Breast epithelium (tissue), 4 donors: Measurements from ENCODE around the gene PARD3B. TPM values are rescaled to one million over a fixed set of nuclear protein-coding genes. Genes with fewer than 3 reads are reported as not detected.

Source experiments
- DNase-seq, 2 donors: peaks; one replicate each; pipeline ENCODE4 v3.0.0-alpha.2; 2019; ENCODE audit warnings: low spot score in 2 of 2
- H3K27ac ChIP-seq, 2 donors: fragments of 200-600 bp; sonication (generic) in 1 of 2; one replicate each; pipeline ENCODE4 v1.5.1; 2016 to 2019; ENCODE audit warnings: mild to moderate bottlenecking in 1 of 2
- H3K27me3 ChIP-seq, 2 donors: fragments of 200-600 bp; sonication (generic) in 1 of 2; one replicate each; pipeline versions ENCODE4 v1.5.1 to v1.6.0; 2017 to 2019; ENCODE audit warnings: control low read depth in 1 of 2, mild to moderate bottlenecking in 1 of 2
- H3K36me3 ChIP-seq: fragments of 200-600 bp; one replicate; pipeline ENCODE4 v1.5.1; 2019
- H3K4me1 ChIP-seq, 2 donors: fragments of 200-600 bp; sonication (generic); one replicate each; pipeline ENCODE4 v1.5.1; 2016 to 2019; ENCODE audit warnings: control low read depth in 1 of 2
- H3K4me3 ChIP-seq, 3 donors: fragments of 200-600 bp; sonication (generic); 1 replicate in 2 of 3; 2 replicates in 1 of 3; pipeline ENCODE4 v1.5.1; 2016 to 2019; ENCODE audit warnings: mild to moderate bottlenecking in 3 of 3, moderate library complexity in 2 of 3
- H3K9me3 ChIP-seq, 2 donors: fragments of 200-600 bp; sonication (generic) in 1 of 2; one replicate each; pipeline ENCODE4 v1.5.1; 2016 to 2019; ENCODE audit warnings: control low read depth in 1 of 2
- POLR2A ChIP-seq: fragments of 450-650 bp; IDR thresholded peaks from one replicate; pipeline ENCODE4 v1.6.1; 2016; ENCODE audit warnings: antibody characterized with exemption, mild to moderate bottlenecking, moderate library complexity
- POLR2AphosphoS5 ChIP-seq, 3 donors: sonication (generic); formaldehyde crosslinking; IDR thresholded peaks; one replicate each; pipeline ENCODE4 v1.6.1; 2017; ENCODE audit warnings: antibody characterized with exemption in 3 of 3
- intact Hi-C: fragments of 100-400 bp; cut with DNase I; formaldehyde crosslinking; loops from one replicate; pipeline ENCODE4 v1.15.1; 2023; ENCODE audit warnings: low total_unique reads
- total RNA-seq, 3 donors: library from RNA; depleted of rRNA; stranded (reverse); fragments of >200 nt; gene quantifications; one replicate each; pipeline ENCODE4 v1.1.0, GENCODE V29; 2016
- TF ChIP-seq, protein P1 (sequence below), 3 donors: fragments of 450-650 bp; IDR thresholded peaks; one replicate each; pipeline ENCODE4 v1.5.1; 2016 to 2017; ENCODE audit warnings: antibody characterized with exemption in 3 of 3, mild to moderate bottlenecking in 3 of 3, moderate library complexity in 3 of 3

PARD3B gene
- total RNA-seq, 3 donors from 2014 or later, result 24.6 to 66.2 (median 25.9) TPM

DNA sequence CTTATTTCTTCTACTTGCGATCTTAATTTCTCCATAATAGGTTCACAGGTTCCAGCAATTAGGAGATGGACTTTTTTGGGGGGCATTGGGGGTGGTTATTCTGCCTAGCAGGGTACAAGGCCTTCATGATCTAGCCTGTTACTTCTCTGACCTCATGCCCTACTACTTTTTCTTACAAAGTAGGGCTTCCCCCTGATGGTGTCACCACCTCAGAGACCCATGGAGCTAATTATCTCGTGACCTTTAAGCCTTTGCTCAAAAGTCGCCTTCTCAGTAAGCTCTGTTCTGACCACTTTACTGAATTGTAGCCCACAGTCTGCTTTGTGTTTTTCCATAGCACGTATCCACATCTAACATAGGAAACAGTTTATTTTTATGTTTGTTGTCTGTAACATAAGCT lies 458.0 kb downstream of the PARD3B start:
- H3K9me3 ChIP-seq, result peaks cover 0 to 9% of the 10 kb centered on the region in 2 donors
- H3K27me3 ChIP-seq, result no peaks in the 10 kb centered on the region
- TF ChIP-seq POLR2AphosphoS5 (IDR thresholded peaks at IDR 0.05), result no peak
- no peak for TF ChIP-seq POLR2A
- TF ChIP-seq, protein P1, sequence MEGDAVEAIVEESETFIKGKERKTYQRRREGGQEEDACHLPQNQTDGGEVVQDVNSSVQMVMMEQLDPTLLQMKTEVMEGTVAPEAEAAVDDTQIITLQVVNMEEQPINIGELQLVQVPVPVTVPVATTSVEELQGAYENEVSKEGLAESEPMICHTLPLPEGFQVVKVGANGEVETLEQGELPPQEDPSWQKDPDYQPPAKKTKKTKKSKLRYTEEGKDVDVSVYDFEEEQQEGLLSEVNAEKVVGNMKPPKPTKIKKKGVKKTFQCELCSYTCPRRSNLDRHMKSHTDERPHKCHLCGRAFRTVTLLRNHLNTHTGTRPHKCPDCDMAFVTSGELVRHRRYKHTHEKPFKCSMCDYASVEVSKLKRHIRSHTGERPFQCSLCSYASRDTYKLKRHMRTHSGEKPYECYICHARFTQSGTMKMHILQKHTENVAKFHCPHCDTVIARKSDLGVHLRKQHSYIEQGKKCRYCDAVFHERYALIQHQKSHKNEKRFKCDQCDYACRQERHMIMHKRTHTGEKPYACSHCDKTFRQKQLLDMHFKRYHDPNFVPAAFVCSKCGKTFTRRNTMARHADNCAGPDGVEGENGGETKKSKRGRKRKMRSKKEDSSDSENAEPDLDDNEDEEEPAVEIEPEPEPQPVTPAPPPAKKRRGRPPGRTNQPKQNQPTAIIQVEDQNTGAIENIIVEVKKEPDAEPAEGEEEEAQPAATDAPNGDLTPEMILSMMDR (IDR thresholded peaks at IDR 0.05), result no peak
- H3K4me1 ChIP-seq, result no peaks in the 10 kb centered on the region
- no peak overlapping the region for H3K27ac ChIP-seq
- no peak for DNase-seq
- H3K36me3 ChIP-seq, result no peaks in the 10 kb centered on the region
- no peak overlapping the region for H3K4me3 ChIP-seq
- intact Hi-C loops, result no loop called here

DNA sequence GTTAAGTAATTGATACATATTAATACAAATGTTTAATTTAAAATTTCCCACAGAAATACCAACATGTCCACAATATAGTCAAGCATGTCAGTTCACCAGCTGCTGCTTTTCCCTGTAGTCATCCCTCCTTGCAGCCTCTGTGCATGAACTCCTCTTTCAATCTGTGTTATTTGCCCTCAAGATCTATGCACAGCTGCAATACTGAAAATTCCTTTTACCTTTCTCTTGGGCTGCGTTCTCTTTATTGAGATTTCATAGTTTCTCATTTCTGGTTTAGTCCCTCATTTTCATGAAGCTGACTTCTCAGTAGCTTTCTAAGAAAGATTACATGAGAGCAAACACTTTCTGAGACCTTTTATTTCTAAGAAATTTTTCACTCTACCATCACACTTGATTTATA lies 464.9 kb downstream of the PARD3B start:
- Histone ChIP-seq H3K9me3 (peaks cover 0 to 9% of the 10 kb centered on the region in 2 donors), H3K27me3 (no peaks in the 10 kb centered on the region), H3K4me3 (no peak overlapping the region), H3K36me3 (no peaks in the 10 kb centered on the region), H3K4me1 (no peaks in the 10 kb centered on the region), H3K27ac (no peak overlapping the region)
- intact Hi-C loops, result loop anchor here (5.0 kb wide), 1 partner anchor 678 kb away; no protein-coding TSS in a partner anchor
- TF ChIP-seq POLR2A (no peak), POLR2AphosphoS5 (IDR thresholded peaks at IDR 0.05) (no peak)
- TF ChIP-seq, protein P1 (IDR thresholded peaks at IDR 0.05), result no peak
- no peak for DNase-seq

- Histone ChIP-seq H3K27ac (no peak overlapping the region), H3K4me1 (no peaks in the 10 kb centered on the region), H3K9me3 (peaks cover 0 to 9% of the 10 kb centered on the region in 2 donors), H3K27me3 (no peaks in the 10 kb centered on the region), H3K4me3 (no peak overlapping the region), H3K36me3 (no peaks in the 10 kb centered on the region)
- TF ChIP-seq, protein P1 (IDR thresholded peaks at IDR 0.05), result no peak
- no peak for TF ChIP-seq POLR2AphosphoS5 (IDR thresholded peaks at IDR 0.05)
- no peak for TF ChIP-seq POLR2A
- intact Hi-C loops, result loop anchor here (5.0 kb wide), 1 partner anchor 679 kb away; no protein-coding TSS in a partner anchor
- no peak for DNase-seq
Observed at GRCh38 chr2:205011031-205011430, 465.8 kb downstream of the PARD3B start.

GRCh38 chr2:205012961-205013360 lies 467.7 kb downstream of the PARD3B start:
- Histone ChIP-seq H3K27ac (no peak overlapping the region), H3K4me3 (no peak overlapping the region), H3K4me1 (no peaks in the 10 kb centered on the region), H3K27me3 (no peaks in the 10 kb centered on the region), H3K9me3 (no peaks in the 10 kb centered on the region), H3K36me3 (no peaks in the 10 kb centered on the region)
- TF ChIP-seq POLR2A (no peak), POLR2AphosphoS5 (IDR thresholded peaks at IDR 0.05) (no peak)
- TF ChIP-seq, protein P1 (IDR thresholded peaks at IDR 0.05), result no peak
- no peak for DNase-seq
- intact Hi-C loops, result loop anchor here (5.0 kb wide), 1 partner anchor 681 kb away; no protein-coding TSS in a partner anchor

DNA sequence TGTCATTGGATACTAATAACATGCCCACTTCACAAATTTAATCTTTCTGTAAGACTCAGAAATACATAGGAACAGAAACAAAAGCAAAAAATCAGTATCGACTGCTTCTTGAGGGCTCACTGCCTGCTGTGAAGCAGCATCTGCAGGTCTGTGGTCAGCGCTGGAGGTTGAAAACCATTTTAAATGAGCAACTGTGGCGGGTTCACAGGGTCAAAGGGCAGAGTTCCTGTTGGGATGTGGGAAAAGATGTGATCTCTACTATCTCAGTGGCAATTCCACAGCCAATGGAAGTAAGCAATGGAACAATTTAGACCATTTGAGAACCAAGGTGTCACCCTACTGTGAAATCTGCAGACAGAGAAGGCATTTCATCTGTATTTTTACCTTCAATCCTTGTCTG lies 468.3 kb downstream of the PARD3B start:
- H3K36me3 ChIP-seq, result no peaks in the 10 kb centered on the region
- H3K4me3 ChIP-seq, result no peak overlapping the region
- no peaks in the 10 kb centered on the region for H3K27me3 ChIP-seq
- intact Hi-C loops, result loop anchor here (5.0 kb wide), 1 partner anchor 681 kb away; no protein-coding TSS in a partner anchor
- H3K9me3 ChIP-seq, result no peaks in the 10 kb centered on the region
- no peaks in the 10 kb centered on the region for H3K4me1 ChIP-seq
- TF ChIP-seq POLR2AphosphoS5 (IDR thresholded peaks at IDR 0.05) (no peak), POLR2A (no peak)
- TF ChIP-seq, protein P1 (IDR thresholded peaks at IDR 0.05), result no peak
- no peak for DNase-seq
- H3K27ac ChIP-seq, result no peak overlapping the region
